K562 (cell line): ENCODE results near the gene HOXB6. TPM values are rescaled to one million over a fixed set of nuclear protein-coding genes. Genes with fewer than 3 reads are reported as not detected.

ENCODE experiments used
- ATF1 ChIP-seq, 2 experiments: fragments of 450-650 bp in 1 of 2; IDR thresholded peaks; 2 replicates each; pipeline ENCODE4 v1.6.1; 2016; ENCODE audit warnings: missing compliant biosample characterization in 1 of 2, missing genetic modification characterization in 1 of 2
- BHLHE40 ChIP-seq: IDR thresholded peaks from 2 replicates; pipeline ENCODE4 v1.6.1; 2011; ENCODE audit warnings: low read length, improper control_type of control experiment
- C11orf30 ChIP-seq: fragments of 450-650 bp; IDR thresholded peaks from 2 replicates; pipeline ENCODE4 v1.6.1; 2016; ENCODE audit warnings: low read depth, mild to moderate bottlenecking
- GABPB1 ChIP-seq: sonication (generic); formaldehyde crosslinking; IDR thresholded peaks from 2 replicates; pipeline ENCODE4 v1.8.0; 2022; ENCODE audit warnings: mild to moderate bottlenecking, missing genetic modification reagents
- MAZ ChIP-seq, 2 experiments: fragments of 450-650 bp in 1 of 2; sonication (generic) in 1 of 2; formaldehyde crosslinking; IDR thresholded peaks in 1 of 2; conservative IDR thresholded peaks in 1 of 2; 2 replicates each; pipeline versions ENCODE4 v1.4.0 to v1.5.0; 2020; ENCODE audit warnings: mild to moderate bottlenecking in 1 of 2, missing genetic modification reagents in 1 of 2
- MCM7 ChIP-seq, 2 experiments: fragments of 450-650 bp; IDR thresholded peaks; 2 replicates each; pipeline ENCODE4 v1.6.1; 2016 to 2018
- NCOA6 ChIP-seq: fragments of 450-650 bp; IDR thresholded peaks from 2 replicates; pipeline ENCODE4 v1.6.1; 2017; ENCODE audit warnings: mild to moderate bottlenecking
- NFXL1 ChIP-seq: fragments of 450-650 bp; formaldehyde crosslinking; IDR thresholded peaks from 2 replicates; pipeline ENCODE4 v1.4.0; 2021; ENCODE audit warnings: mild to moderate bottlenecking
- PHF21A ChIP-seq: fragments of 450-650 bp; IDR thresholded peaks from 2 replicates; pipeline ENCODE4 v1.6.1; 2017; ENCODE audit warnings: low read depth, borderline replicate concordance
- RBM17 ChIP-seq: fragments of 200-400 bp; formaldehyde crosslinking; IDR thresholded peaks from 2 replicates; pipeline ENCODE4 v1.6.1; 2017; ENCODE audit warnings: low read depth, mild to moderate bottlenecking, low read length, borderline replicate concordance
- RBM22 ChIP-seq: fragments of 200-400 bp; formaldehyde crosslinking; IDR thresholded peaks from 2 replicates; pipeline ENCODE4 v1.6.1; 2018; ENCODE audit warnings: low read length, low read depth; ENCODE audit not compliant: poor library complexity, severe bottlenecking
- SP1 ChIP-seq: sonication (generic); formaldehyde crosslinking; IDR thresholded peaks from 2 replicates; pipeline ENCODE4 v1.8.1; 2022; ENCODE audit warnings: mild to moderate bottlenecking, missing genetic modification reagents
- TAF7 ChIP-seq: fragments of 450-650 bp; IDR thresholded peaks from 2 replicates; pipeline ENCODE4 v1.6.1; 2016; ENCODE audit warnings: missing genetic modification characterization, missing compliant biosample characterization
- ZNF561 ChIP-seq: fragments of 450-650 bp; formaldehyde crosslinking; conservative IDR thresholded peaks from 2 replicates; pipeline ENCODE4 v1.4.0; 2020; ENCODE audit warnings: mild to moderate bottlenecking, moderate library complexity
- polyA plus RNA-seq, 8 experiments: library from polyadenylated mRNA; depleted of rRNA in 4 of 8; stranded (reverse) in 5 of 8; unstranded in 3 of 8; fragments of >200 nt; fragmentation: Nextera tagmentation in 2 of 8; fragmentation: Illumina TruSeq in 1 of 8; extraction: Ambion mirVana in 2 of 8; extraction: Trizol in 1 of 8; gene quantifications; 2 replicates each; pipeline versions ENCODE4 v1.2.1 to v1.2.3, GENCODE V29; 2011 to 2014; ENCODE audit warnings: inconsistent platforms in 1 of 8, missing spikeins in 1 of 8
- total RNA-seq, 7 experiments: library from RNA; depleted of rRNA in 6 of 7; stranded (reverse); fragments of >200 nt in 6 of 7; fragmentation: Illumina TruSeq in 2 of 7; extraction: Trizol in 2 of 7; gene quantifications; 2 replicates each; pipeline versions ENCODE4 v1.2.1 to v1.2.3, GENCODE V29; 2011 to 2021; ENCODE audit warnings: low replicate concordance in 1 of 7
- TF ChIP-seq, protein P1 (sequence below): fragments of 150-350 bp; conservative IDR thresholded peaks from 2 replicates; pipeline ENCODE4 v1.6.1; 2014; ENCODE audit warnings: low read length
- TF ChIP-seq, protein P2 (sequence below): fragments of 450-650 bp; IDR thresholded peaks from 2 replicates; pipeline ENCODE4 v1.6.1; 2016; ENCODE audit warnings: missing biosample characterization, missing genetic modification characterization
- TF ChIP-seq, protein P3 (sequence below): sonication (generic); IDR thresholded peaks from 2 replicates; pipeline ENCODE4 v1.6.1; 2016
- TF ChIP-seq, protein P4 (sequence below): sonication (generic); formaldehyde crosslinking; IDR thresholded peaks from 2 replicates; pipeline ENCODE4 v1.8.0; 2023; ENCODE audit warnings: mild to moderate bottlenecking, missing genetic modification reagents
- TF ChIP-seq, protein P5 (sequence below): fragments of 250-450 bp; sonication (Bioruptor Pico); IDR thresholded peaks from 2 replicates; pipeline ENCODE4 v1.8.0; 2021; ENCODE audit warnings: moderate library complexity, mild to moderate bottlenecking, inconsistent platforms

HOXB6 gene
- total and polyA plus RNA-seq, 9 of the 15 experiments (the other 6 are each of a cell fraction or from before 2014, with no cell fraction given) = 1.2 to 14.8 (median 4.9) TPM

DNA sequence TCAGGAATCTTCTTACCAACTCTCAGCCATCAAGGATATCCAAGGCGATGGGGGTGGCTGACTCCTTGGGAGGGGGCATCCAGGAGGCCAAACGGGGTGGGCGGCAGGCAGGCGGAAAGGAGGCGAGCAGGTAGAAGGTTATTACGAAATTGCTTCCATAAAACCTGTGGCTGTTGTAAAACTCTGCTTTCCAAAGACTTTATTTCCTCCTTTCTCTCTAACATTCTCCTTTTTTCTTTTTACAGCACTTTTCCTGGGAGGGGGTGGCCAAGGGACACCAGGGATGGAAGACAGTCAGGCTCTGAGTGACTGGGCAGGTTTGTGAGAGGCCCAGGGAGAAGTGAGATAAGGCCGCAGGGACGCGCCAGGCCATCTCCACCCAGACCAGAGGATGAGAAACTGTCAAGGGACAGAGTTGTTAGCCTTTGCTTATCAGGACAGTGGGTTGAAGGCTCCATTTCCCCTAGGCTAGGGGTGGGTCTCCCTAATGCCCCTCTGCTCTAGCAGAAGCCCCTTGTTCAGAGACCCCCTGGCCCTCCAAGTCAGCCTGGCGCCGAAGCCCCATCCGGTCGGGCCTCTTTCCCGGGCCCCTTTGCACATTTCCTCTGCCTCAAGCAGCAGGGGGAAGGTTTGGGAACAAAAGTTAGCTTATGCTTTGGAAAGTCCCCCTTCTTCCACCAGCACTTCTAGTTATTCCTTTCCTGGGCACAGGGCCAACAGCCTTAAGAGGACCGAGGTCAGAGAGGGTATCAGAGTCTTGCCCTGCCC lies 26.3 kb upstream of the HOXB6 start (continued):
- TF ChIP-seq C11orf30 (peak; percentile 84), GABPB1 (0 out of 2 replicates have a peak, but pooled peaks have one; percentile 18), TAF7 (tag) (peak; percentile 40; the same call in 1 of the 2 replicates), MCM7 (IDR thresholded peaks at IDR 0.05) (no peak), MAZ (CRISPR knock-in tag; conservative IDR thresholded peaks at IDR 0.05 in 1 of 2, IDR thresholded peaks at IDR 0.05 in 1 of 2) (peak; percentile 13 to 57; a peak in 2 of 4 replicates), RBM22 (no peak), BHLHE40 (no peak), ZNF561 (CRISPR knock-in tag) (no peak), NCOA6 (0 out of 2 replicates have a peak, but pooled peaks have one; percentile 38), SP1 (CRISPR knock-in tag) (peak; percentile 61), PHF21A (no peak), ATF1 (CRISPR knock-in tag; IDR thresholded peaks at IDR 0.05) (no peak), ATF1 (tag; IDR thresholded peaks at IDR 0.05) (peak; percentile 53), RBM17 (no peak), NFXL1 (CRISPR knock-in tag) (no peak)
- TF ChIP-seq, protein P1, sequence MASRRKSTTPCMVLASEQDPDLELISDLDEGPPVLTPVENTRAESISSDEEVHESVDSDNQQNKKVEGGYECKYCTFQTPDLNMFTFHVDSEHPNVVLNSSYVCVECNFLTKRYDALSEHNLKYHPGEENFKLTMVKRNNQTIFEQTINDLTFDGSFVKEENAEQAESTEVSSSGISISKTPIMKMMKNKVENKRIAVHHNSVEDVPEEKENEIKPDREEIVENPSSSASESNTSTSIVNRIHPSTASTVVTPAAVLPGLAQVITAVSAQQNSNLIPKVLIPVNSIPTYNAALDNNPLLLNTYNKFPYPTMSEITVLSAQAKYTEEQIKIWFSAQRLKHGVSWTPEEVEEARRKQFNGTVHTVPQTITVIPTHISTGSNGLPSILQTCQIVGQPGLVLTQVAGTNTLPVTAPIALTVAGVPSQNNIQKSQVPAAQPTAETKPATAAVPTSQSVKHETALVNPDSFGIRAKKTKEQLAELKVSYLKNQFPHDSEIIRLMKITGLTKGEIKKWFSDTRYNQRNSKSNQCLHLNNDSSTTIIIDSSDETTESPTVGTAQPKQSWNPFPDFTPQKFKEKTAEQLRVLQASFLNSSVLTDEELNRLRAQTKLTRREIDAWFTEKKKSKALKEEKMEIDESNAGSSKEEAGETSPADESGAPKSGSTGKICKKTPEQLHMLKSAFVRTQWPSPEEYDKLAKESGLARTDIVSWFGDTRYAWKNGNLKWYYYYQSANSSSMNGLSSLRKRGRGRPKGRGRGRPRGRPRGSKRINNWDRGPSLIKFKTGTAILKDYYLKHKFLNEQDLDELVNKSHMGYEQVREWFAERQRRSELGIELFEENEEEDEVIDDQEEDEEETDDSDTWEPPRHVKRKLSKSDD = no peak
- TF ChIP-seq, protein P2, sequence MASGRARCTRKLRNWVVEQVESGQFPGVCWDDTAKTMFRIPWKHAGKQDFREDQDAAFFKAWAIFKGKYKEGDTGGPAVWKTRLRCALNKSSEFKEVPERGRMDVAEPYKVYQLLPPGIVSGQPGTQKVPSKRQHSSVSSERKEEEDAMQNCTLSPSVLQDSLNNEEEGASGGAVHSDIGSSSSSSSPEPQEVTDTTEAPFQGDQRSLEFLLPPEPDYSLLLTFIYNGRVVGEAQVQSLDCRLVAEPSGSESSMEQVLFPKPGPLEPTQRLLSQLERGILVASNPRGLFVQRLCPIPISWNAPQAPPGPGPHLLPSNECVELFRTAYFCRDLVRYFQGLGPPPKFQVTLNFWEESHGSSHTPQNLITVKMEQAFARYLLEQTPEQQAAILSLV = no peak
- TF ChIP-seq, protein P3, sequence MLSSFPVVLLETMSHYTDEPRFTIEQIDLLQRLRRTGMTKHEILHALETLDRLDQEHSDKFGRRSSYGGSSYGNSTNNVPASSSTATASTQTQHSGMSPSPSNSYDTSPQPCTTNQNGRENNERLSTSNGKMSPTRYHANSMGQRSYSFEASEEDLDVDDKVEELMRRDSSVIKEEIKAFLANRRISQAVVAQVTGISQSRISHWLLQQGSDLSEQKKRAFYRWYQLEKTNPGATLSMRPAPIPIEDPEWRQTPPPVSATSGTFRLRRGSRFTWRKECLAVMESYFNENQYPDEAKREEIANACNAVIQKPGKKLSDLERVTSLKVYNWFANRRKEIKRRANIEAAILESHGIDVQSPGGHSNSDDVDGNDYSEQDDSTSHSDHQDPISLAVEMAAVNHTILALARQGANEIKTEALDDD = 0 out of 2 replicates have a peak, but pooled peaks have one; percentile 54
- TF ChIP-seq, protein P4, sequence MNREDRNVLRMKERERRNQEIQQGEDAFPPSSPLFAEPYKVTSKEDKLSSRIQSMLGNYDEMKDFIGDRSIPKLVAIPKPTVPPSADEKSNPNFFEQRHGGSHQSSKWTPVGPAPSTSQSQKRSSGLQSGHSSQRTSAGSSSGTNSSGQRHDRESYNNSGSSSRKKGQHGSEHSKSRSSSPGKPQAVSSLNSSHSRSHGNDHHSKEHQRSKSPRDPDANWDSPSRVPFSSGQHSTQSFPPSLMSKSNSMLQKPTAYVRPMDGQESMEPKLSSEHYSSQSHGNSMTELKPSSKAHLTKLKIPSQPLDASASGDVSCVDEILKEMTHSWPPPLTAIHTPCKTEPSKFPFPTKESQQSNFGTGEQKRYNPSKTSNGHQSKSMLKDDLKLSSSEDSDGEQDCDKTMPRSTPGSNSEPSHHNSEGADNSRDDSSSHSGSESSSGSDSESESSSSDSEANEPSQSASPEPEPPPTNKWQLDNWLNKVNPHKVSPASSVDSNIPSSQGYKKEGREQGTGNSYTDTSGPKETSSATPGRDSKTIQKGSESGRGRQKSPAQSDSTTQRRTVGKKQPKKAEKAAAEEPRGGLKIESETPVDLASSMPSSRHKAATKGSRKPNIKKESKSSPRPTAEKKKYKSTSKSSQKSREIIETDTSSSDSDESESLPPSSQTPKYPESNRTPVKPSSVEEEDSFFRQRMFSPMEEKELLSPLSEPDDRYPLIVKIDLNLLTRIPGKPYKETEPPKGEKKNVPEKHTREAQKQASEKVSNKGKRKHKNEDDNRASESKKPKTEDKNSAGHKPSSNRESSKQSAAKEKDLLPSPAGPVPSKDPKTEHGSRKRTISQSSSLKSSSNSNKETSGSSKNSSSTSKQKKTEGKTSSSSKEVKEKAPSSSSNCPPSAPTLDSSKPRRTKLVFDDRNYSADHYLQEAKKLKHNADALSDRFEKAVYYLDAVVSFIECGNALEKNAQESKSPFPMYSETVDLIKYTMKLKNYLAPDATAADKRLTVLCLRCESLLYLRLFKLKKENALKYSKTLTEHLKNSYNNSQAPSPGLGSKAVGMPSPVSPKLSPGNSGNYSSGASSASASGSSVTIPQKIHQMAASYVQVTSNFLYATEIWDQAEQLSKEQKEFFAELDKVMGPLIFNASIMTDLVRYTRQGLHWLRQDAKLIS (CRISPR knock-in tag) = no peak
- TF ChIP-seq, protein P5, sequence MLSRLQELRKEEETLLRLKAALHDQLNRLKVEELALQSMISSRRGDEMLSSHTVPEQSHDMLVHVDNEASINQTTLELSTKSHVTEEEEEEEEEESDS (CRISPR knock-in tag) = no peak
